ENCODE data around the gene PLEKHA7.

PLEKHA7 gene

GRCh38 chr11:17015627-17016126, 1.5 kb upstream of the PLEKHA7 start:
- TF ChIP-seq CTCF (IDR thresholded peaks at IDR 0.05; ENCODE audit: insufficient read depth, low read length) = no peak
- no peak for TF ChIP-seq REST (IDR thresholded peaks at IDR 0.05; ENCODE audit: insufficient replicate concordance, low read depth)
- no peak for TF ChIP-seq GABPA (IDR thresholded peaks at IDR 0.05; ENCODE audit: low read depth)
- TF ChIP-seq SPI1 (IDR thresholded peaks at IDR 0.05; ENCODE audit: borderline replicate concordance, low read depth) = no peak
- no peak for TF ChIP-seq POLR2AphosphoS5 (IDR thresholded peaks at IDR 0.05; ENCODE audit: low read depth)
- peaks cover 52% of the 10 kb centered on the region for H3K27me3 ChIP-seq (ENCODE audit: insufficient read depth, poor library complexity, severe bottlenecking)
- no peak overlapping the region for H3K27ac ChIP-seq (replicated peaks)
- no peak for DNase-seq (ENCODE audit: low read depth in 1 of 2, low spot score in 1 of 2)
- H3K4me3 ChIP-seq (replicated peaks; ENCODE audit: insufficient read depth, low read length) = no peak overlapping the region

- Histone ChIP-seq H3K4me3 (replicated peaks; ENCODE audit: insufficient read depth, low read length) (peak overlapping the region; percentile 17), H3K27ac (replicated peaks) (no peak overlapping the region), H3K27me3 (ENCODE audit: insufficient read depth, poor library complexity, severe bottlenecking) (peaks cover 54% of the 10 kb centered on the region)
- TF ChIP-seq POLR2AphosphoS5 (IDR thresholded peaks at IDR 0.05; ENCODE audit: low read depth) (no peak), CTCF (IDR thresholded peaks at IDR 0.05; ENCODE audit: insufficient read depth, low read length) (peak; percentile 28), REST (IDR thresholded peaks at IDR 0.05; ENCODE audit: insufficient replicate concordance, low read depth) (no peak)
- DNase-seq (ENCODE audit: low read depth in 1 of 2, low spot score in 1 of 2) = peak in 1 of 2 experiments; percentile 19
These were observed 816 bp upstream of the PLEKHA7 start for GRCh38 chr11:17014833-17015626.

GRCh38 chr11:17013548-17014320, 480 bp downstream of the PLEKHA7 start:
- peaks cover 54% of the 10 kb centered on the region for H3K27me3 ChIP-seq (ENCODE audit: insufficient read depth, poor library complexity, severe bottlenecking)
- H3K27ac ChIP-seq (replicated peaks) = no peak overlapping the region
- H3K4me3 ChIP-seq (replicated peaks; ENCODE audit: insufficient read depth, low read length) = peak overlapping the region; percentile 48

More at GRCh38 chr11:17013548-17014320, 480 bp downstream of the PLEKHA7 start:
- no peak for TF ChIP-seq CTCF (IDR thresholded peaks at IDR 0.05; ENCODE audit: insufficient read depth, low read length)
- no peak for TF ChIP-seq SPI1 (IDR thresholded peaks at IDR 0.05; ENCODE audit: borderline replicate concordance, low read depth)
- TF ChIP-seq POLR2AphosphoS5 (IDR thresholded peaks at IDR 0.05; ENCODE audit: low read depth) = no peak
- no peak for TF ChIP-seq REST (IDR thresholded peaks at IDR 0.05; ENCODE audit: insufficient replicate concordance, low read depth)
- no peak for TF ChIP-seq GABPA (IDR thresholded peaks at IDR 0.05; ENCODE audit: low read depth)
- no peak for DNase-seq (ENCODE audit: low read depth in 1 of 2, low spot score in 1 of 2)
